Activated naive CD8-positive, alpha-beta T cell (primary cell): ENCODE results near the gene RRP9.

Experiments
- H3K27ac Mint-ChIP-seq: one replicate; pipeline ENCODE4 v1.8.0; 2021; ENCODE audit warnings: mixed read lengths
- H3K27me3 Mint-ChIP-seq: one replicate; pipeline ENCODE4 v1.8.0; 2021; ENCODE audit warnings: mixed read lengths
- H3K36me3 Mint-ChIP-seq: one replicate; pipeline ENCODE4 v1.8.0; 2021; ENCODE audit warnings: mixed read lengths
- H3K4me1 Mint-ChIP-seq: one replicate; pipeline ENCODE4 v1.8.0; 2021; ENCODE audit warnings: low read depth, mixed read lengths
- H3K4me3 Mint-ChIP-seq: one replicate; pipeline ENCODE4 v1.8.0; 2021; ENCODE audit warnings: mild to moderate bottlenecking, mixed read lengths
- H3K9me3 Mint-ChIP-seq: one replicate; pipeline ENCODE4 v1.8.0; 2021; ENCODE audit warnings: low read depth, mixed read lengths

Gene RRP9

GRCh38 chr3:51888463-51889105 lies 53.1 kb downstream of the RRP9 start:
- no peaks in the 10 kb centered on the region for H3K9me3 Mint-ChIP-seq
- no peak overlapping the region for H3K27ac Mint-ChIP-seq
- H3K36me3 Mint-ChIP-seq, result no peaks in the 10 kb centered on the region
- H3K4me1 Mint-ChIP-seq, result peaks cover 12% of the 10 kb centered on the region
- no peak overlapping the region for H3K4me3 Mint-ChIP-seq
- H3K27me3 Mint-ChIP-seq, result no peaks in the 10 kb centered on the region

DNA sequence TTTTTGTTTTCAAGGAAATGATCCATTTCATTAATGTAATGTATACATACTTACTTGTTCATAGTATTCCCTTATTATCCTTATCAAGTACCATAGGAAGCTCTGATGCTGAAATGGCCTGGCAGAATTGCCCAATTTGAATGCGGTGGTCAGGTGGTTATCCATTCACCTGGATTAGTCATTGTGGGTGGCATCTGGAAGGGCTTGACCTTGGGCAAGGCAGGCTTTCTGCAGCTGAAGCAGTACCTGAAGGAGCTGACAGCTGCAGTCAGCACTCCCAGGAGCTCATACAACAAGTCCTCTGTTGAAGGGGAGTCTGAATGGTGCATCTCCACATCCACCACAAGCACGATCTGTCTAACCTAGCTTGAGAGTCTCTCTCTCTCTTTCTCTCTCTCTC lies 54.1 kb downstream of the RRP9 start:
- Mint-ChIP-seq H3K36me3 (no peaks in the 10 kb centered on the region), H3K4me3 (no peak overlapping the region), H3K4me1 (peaks cover 12% of the 10 kb centered on the region), H3K27ac (no peak overlapping the region), H3K27me3 (no peaks in the 10 kb centered on the region), H3K9me3 (no peaks in the 10 kb centered on the region)

GRCh38 chr3:51886447-51886846 lies 55.3 kb downstream of the RRP9 start:
- Mint-ChIP-seq H3K27ac (no peak overlapping the region), H3K36me3 (no peaks in the 10 kb centered on the region), H3K4me3 (no peak overlapping the region), H3K27me3 (no peaks in the 10 kb centered on the region), H3K4me1 (peaks cover 6% of the 10 kb centered on the region), H3K9me3 (no peaks in the 10 kb centered on the region)
